Panc1 (cell line): ENCODE data around the gene ZNF273. TPM values are rescaled to one million over a fixed set of nuclear protein-coding genes. Genes with fewer than 3 reads are reported as not detected.

Experiments used
- ATAC-seq: fragments of 200-7000 bp; cut with Tn5 transposase; 2 replicates; pipeline ENCODE4 v1.9.1; 2020; ENCODE audit warnings: mild to moderate bottlenecking, moderate library complexity
- BruUV-seq: library from RNA; stranded (reverse); fragments of 400-500 nt; replicated peaks from 2 replicates; lab custom pipeline; 2021; lab: Mats Ljungman, UMichigan
- CTCF ChIA-PET: fragments of 300-600 bp; sonication (Branson Sonifier 250); formaldehyde crosslinking; loops from one replicate; lab custom pipeline; 2022; ENCODE audit warnings: antibody characterized with exemption; lab: Charles Lee
- POLR2A ChIA-PET: fragments of 300-600 bp; sonication (Branson Sonifier 250); formaldehyde crosslinking; loops from one replicate; lab custom pipeline; 2022; ENCODE audit warnings: antibody characterized with exemption; lab: Charles Lee
- DNase-seq: peaks from one replicate; pipeline ENCODE4 v3.0.0-alpha.2; 2010; ENCODE audit warnings: low read depth, low spot score
- H3K27ac ChIP-seq: 2 replicates; pipeline ENCODE4 v1.5.1; 2011; ENCODE audit warnings: mild to moderate bottlenecking, low read length, inconsistent platforms
- H3K27me3 ChIP-seq: fragments of 200-500 bp; sonication (Bioruptor generic); 2 replicates; pipeline ENCODE4 v1.6.0; 2014; ENCODE audit warnings: low read length, inconsistent platforms; ENCODE audit not compliant: control insufficient read depth, insufficient read depth
- H3K36me3 ChIP-seq: fragments of 200-500 bp; sonication (Bioruptor generic); 2 replicates; pipeline ENCODE4 v1.5.1; 2014; ENCODE audit warnings: inconsistent platforms, mild to moderate bottlenecking, low read length, moderate library complexity; ENCODE audit not compliant: control insufficient read depth, insufficient read depth
- H3K4me1 ChIP-seq: 2 replicates; pipeline ENCODE4 v1.5.1; 2011; ENCODE audit warnings: inconsistent platforms, mild to moderate bottlenecking, low read length, moderate library complexity; ENCODE audit not compliant: control insufficient read depth, insufficient read depth
- H3K4me3 ChIP-seq, 2 experiments: 2 replicates each; pipeline ENCODE4 v1.5.1; 2011 to 2012; ENCODE audit warnings: low read depth in 2 of 2, low read length in 2 of 2, mild to moderate bottlenecking in 2 of 2, inconsistent platforms in 1 of 2, moderate library complexity in 1 of 2
- H3K9me3 ChIP-seq: fragments of 200-500 bp; sonication (Bioruptor generic); 2 replicates; pipeline ENCODE4 v1.5.1; 2014; ENCODE audit warnings: low read depth, mild to moderate bottlenecking, inconsistent platforms, low read length, moderate library complexity; ENCODE audit not compliant: control insufficient read depth, insufficient read depth
- CTCF ChIP-seq: fragments of 450-650 bp; IDR thresholded peaks from 2 replicates; pipeline ENCODE4 v1.5.1; 2017; ENCODE audit warnings: mild to moderate bottlenecking
- POLR2AphosphoS5 ChIP-seq: IDR thresholded peaks from 2 replicates; pipeline ENCODE4 v1.6.1; 2012; ENCODE audit warnings: mild to moderate bottlenecking, low read depth, low read length, moderate library complexity
- SIN3A ChIP-seq: IDR thresholded peaks from 2 replicates; pipeline ENCODE4 v1.6.1; 2012; ENCODE audit warnings: low read depth, mild to moderate bottlenecking, low read length, moderate library complexity, borderline replicate concordance; ENCODE audit not compliant: insufficient read depth
- TCF7L2 ChIP-seq: IDR thresholded peaks from 2 replicates; pipeline ENCODE4 v1.6.1; 2011; ENCODE audit warnings: mild to moderate bottlenecking, low read depth, low read length, inconsistent platforms
- in situ Hi-C: cut with HindIII; loops from 2 replicates; pipeline ENCODE4 v1.10.0; 2016; ENCODE audit warnings: low sequenced_read_pairs, low pct_unique_long_range_greater_than_20kb
- intact Hi-C: fragments of 100-400 bp; cut with micrococcal nuclease; formaldehyde crosslinking; loops from one replicate; pipeline ENCODE4 v1.10.0; 2022; ENCODE audit not compliant: unreplicated experiment
- total RNA-seq: library from RNA; stranded (reverse); gene quantifications from one replicate; pipeline ENCODE4 v1.2.1, GENCODE V29; 2021; ENCODE audit not compliant: unreplicated experiment
- TF ChIP-seq, protein P1 (sequence below), 2 experiments: IDR thresholded peaks; 2 replicates each; pipeline ENCODE4 v1.6.1; 2011 to 2012; ENCODE audit warnings: low read depth in 2 of 2, control low read depth in 1 of 2, low read length in 1 of 2, mild to moderate bottlenecking in 1 of 2, moderate library complexity in 1 of 2; ENCODE audit not compliant: insufficient read depth in 1 of 2

Gene ZNF273
- total RNA-seq, 1 experiment from 2014 or later, result 6.4 TPM

- Histone ChIP-seq H3K9me3 (peaks cover 8% of the 10 kb centered on the region), H3K4me1 (no peaks in the 10 kb centered on the region), H3K36me3 (no peaks in the 10 kb centered on the region), H3K4me3 (no peak overlapping the region), H3K27me3 (no peaks in the 10 kb centered on the region), H3K27ac (no peak overlapping the region)
- intact Hi-C loops, result no loop called here
- ChIA-PET CTCF (no interaction called here), POLR2A (no interaction called here)
- DNase-seq (no peak), ATAC-seq (no peak)
- TF ChIP-seq CTCF (no peak), TCF7L2 (no peak), SIN3A (no peak), POLR2AphosphoS5 (no peak)
- TF ChIP-seq, protein P1, sequence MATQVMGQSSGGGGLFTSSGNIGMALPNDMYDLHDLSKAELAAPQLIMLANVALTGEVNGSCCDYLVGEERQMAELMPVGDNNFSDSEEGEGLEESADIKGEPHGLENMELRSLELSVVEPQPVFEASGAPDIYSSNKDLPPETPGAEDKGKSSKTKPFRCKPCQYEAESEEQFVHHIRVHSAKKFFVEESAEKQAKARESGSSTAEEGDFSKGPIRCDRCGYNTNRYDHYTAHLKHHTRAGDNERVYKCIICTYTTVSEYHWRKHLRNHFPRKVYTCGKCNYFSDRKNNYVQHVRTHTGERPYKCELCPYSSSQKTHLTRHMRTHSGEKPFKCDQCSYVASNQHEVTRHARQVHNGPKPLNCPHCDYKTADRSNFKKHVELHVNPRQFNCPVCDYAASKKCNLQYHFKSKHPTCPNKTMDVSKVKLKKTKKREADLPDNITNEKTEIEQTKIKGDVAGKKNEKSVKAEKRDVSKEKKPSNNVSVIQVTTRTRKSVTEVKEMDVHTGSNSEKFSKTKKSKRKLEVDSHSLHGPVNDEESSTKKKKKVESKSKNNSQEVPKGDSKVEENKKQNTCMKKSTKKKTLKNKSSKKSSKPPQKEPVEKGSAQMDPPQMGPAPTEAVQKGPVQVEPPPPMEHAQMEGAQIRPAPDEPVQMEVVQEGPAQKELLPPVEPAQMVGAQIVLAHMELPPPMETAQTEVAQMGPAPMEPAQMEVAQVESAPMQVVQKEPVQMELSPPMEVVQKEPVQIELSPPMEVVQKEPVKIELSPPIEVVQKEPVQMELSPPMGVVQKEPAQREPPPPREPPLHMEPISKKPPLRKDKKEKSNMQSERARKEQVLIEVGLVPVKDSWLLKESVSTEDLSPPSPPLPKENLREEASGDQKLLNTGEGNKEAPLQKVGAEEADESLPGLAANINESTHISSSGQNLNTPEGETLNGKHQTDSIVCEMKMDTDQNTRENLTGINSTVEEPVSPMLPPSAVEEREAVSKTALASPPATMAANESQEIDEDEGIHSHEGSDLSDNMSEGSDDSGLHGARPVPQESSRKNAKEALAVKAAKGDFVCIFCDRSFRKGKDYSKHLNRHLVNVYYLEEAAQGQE (IDR thresholded peaks at IDR 0.05; ENCODE audit: insufficient read depth in 1 of 2, low read depth in 2 of 2, low read length in 1 of 2), result no peak
- BruUV-seq, result no TSS peak
- in situ Hi-C loops, result no loop called here
Observed at GRCh38 chr7:64965594-64965993, 62.5 kb downstream of the ZNF273 start.

DNA sequence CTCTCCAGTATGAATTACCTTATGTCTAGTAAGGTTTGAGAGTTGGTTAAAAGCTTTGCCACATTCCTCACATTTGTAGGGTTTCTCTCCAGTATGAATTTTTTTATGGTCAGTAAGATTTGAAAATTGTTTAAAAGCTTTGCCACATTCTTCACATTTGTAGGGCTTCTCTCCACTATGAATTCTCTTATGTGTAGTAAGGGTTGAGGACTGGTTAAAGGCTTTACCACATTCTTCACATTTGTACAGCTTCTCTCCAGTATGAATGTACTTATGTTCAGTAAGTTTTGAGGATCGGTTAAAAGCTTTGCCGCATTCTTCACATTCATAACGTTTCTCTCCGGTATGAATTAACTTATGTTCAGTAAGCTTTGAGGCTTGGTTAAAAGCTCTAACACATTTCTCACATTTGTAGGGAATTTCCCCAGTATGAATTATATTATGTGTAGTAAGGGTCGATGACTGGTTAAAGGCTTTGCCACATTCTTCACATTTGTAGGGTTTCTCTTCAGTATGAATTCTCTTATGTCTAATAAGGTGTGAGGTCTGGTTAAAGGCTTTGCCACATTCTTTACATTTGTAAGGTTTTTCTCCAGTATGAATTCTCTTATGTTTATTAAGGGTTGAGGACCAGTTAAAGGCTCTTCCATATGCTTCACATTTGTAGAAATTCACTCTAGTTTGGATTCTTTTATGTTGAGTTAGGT lies 75.6 kb downstream of the ZNF273 start:
- H3K27ac ChIP-seq, result no peak overlapping the region
- TF ChIP-seq, protein P1 (IDR thresholded peaks at IDR 0.05; ENCODE audit: insufficient read depth in 1 of 2, low read depth in 2 of 2, low read length in 1 of 2), result no peak
- no peak for TF ChIP-seq TCF7L2
- TF ChIP-seq SIN3A, result no peak
- TF ChIP-seq CTCF, result no peak
- ATAC-seq, result no peak
- H3K9me3 ChIP-seq, result peaks cover 83% of the 10 kb centered on the region
- intact Hi-C loops (no loop called here), in situ Hi-C loops (no loop called here)
- no peaks in the 10 kb centered on the region for H3K4me1 ChIP-seq
- BruUV-seq, result no TSS peak
- POLR2A ChIA-PET, result no interaction called here
- H3K36me3 ChIP-seq, result peaks cover 2% of the 10 kb centered on the region; the same call in 1 of the 2 replicates
- CTCF ChIA-PET, result no interaction called here
- DNase-seq, result no peak
- H3K4me3 ChIP-seq, result no peak overlapping the region
- H3K27me3 ChIP-seq, result no peaks in the 10 kb centered on the region
